KOPT-K1 (cell line): ENCODE results near the gene FUT8.
"Not testable (repeated sequence)": the region's sequence is repeated elsewhere in the genome, so short reads cannot be mapped to it uniquely, and the experiment has no call there.

ENCODE experiments used
- H3K27ac ChIP-seq: fragments of 200-600 bp; sonication (generic); 2 replicates; pipeline ENCODE4 v1.5.1; 2016; ENCODE audit warnings: antibody characterized with exemption, mild to moderate bottlenecking, low read depth, low read length; ENCODE audit not compliant: poor library complexity, severe bottlenecking
- H3K36me3 ChIP-seq: fragments of 200-600 bp; sonication (generic); 2 replicates; pipeline ENCODE4 v1.5.1; 2017; ENCODE audit warnings: antibody characterized with exemption, mild to moderate bottlenecking, low read length, moderate library complexity; ENCODE audit not compliant: insufficient read depth
- H3K9me3 ChIP-seq: fragments of 200-600 bp; sonication (generic); 2 replicates; pipeline ENCODE4 v1.5.1; 2017; ENCODE audit warnings: antibody characterized with exemption, low read length, mild to moderate bottlenecking; ENCODE audit not compliant: insufficient read depth, poor library complexity, severe bottlenecking

The FUT8 gene

DNA sequence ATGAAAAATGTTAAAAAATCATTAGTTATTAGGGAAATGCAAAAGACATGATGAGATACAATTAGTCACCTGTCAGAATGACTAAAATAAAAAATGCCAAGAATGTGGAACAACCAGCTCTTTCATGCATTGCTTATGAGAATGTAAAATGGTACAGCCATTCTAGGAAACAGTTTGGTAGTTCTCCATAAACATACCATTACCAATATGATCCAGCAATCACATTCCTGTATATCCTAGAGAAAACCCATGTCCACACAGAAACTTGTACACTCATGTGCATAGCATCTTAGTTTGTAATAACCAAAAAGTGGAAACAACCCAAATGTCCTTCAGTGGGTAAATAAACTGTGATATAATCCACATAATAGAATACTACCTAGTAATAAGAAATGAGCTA, 245.7 kb downstream of the FUT8 start:
- Histone ChIP-seq H3K36me3 (no peaks in the 10 kb centered on the region), H3K27ac (no peak overlapping the region), H3K9me3 (peaks cover 25% of the 10 kb centered on the region)

DNA sequence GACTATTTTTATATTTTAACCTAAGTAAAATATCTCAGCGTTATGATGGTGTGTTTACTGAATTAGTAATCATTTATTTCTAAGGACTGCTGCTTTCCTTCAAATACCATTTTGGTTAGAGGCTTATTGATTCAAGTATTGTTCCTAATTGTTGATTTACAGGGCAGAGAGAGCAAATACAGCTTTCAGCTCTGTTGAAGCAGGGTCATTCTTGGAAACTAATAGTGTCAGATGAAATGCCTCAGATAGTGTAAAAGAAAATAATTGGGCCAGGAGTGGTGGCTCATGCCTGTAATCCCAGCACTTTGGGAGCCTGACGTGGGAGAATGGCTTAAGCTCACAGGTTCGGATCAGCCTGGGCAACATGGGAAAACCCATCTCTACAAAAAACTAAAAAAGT, 249.3 kb downstream of the FUT8 start:
- peaks cover 22% of the 10 kb centered on the region for H3K36me3 ChIP-seq
- no peak overlapping the region for H3K27ac ChIP-seq
- H3K9me3 ChIP-seq = no peaks in the 10 kb centered on the region

DNA sequence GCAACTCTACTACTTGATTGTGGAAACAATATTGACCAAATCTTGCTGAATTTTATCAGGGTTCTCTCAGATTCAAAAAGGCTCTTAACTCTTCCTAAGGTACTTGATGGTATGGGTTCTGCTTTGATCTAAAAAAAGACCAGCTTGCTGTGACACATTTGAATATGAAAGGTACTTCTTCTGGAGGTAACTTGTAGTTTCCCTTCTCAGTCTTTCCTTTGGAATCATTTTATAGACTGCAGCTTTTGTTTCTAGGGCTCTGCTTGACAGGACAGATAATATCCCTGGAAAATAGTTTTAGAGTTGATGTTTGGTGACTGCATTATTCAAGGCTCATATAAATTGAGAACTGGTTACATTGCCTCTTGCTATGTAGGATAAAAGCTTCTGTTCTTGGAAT, 251.9 kb downstream of the FUT8 start:
- Histone ChIP-seq H3K36me3 (peaks cover 27% of the 10 kb centered on the region), H3K9me3 (no peaks in the 10 kb centered on the region), H3K27ac (no peak overlapping the region)

DNA sequence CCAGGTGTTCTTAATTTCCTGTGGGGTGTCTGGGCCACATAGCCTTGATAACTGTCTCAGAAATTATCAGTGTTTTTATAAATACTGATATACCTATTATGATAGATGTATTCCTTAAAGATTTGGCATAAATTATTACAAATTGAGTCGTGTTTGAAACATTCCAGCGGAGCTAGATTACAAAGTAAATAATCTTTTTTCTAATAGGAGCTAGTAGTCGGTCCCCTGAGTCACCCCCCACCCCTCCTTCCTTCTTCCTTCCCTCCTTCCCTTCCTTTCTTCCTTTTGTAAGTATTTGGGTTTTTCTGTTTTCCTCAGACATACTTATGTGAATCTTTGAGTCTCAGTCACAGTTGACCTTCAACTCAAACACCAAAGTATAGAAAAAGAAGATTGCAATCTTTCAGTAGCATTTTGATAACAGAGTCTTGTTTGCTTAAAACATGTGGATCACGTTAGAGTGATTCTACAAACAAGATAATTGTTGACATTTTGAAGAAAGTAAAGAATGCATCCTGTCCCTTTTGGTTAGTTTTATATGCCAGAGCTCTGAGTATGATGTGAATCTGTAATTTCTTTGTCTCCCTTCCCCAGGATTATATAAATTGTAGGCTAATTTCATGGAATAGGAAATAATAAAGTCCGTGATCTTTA, 264.0 kb downstream of the FUT8 start:
- Histone ChIP-seq H3K36me3 (peaks cover 32% of the 10 kb centered on the region), H3K9me3 (no peaks in the 10 kb centered on the region), H3K27ac (no peak overlapping the region)

DNA sequence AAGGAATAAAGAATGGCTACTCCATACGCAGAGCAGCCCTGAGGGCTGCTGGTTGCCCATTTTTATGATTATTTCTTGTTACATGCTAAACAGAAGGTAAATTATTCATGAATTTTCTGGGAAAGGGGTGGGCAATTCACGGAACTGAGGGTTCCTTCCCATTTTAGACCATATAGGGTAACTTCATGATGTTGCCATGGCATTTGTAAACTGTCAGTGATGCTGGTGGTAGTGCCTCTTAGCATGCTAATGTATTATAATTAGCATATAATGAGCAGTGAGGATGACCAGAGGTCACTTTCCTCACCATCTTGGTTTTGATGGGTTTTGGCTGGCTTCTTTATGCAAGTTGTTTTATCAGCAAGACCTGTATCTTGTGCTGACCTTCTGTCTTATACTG, 273.0 kb downstream of the FUT8 start:
- Histone ChIP-seq H3K36me3 (peaks cover 19% of the 10 kb centered on the region; the same call in 1 of the 2 replicates), H3K9me3 (peaks cover 23% of the 10 kb centered on the region), H3K27ac (no peak overlapping the region)

DNA sequence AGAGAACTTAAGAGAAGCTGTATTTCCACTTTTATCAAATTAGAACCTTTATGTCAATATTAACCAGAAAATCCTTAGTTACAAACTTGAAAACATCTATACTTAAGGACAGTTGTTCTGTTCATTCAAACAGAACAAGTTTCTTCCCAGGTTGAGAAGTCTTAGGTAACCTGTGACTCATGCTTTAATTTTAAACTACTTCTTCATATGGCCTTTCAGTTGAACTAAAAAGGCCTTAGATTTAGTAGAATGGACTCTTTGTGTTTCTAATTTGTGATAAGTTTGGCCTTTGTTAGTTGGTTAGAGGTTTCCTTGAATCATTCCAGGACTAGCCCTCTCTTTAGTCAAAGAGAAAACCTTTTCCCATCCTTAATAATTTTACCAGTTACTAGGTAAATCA, 274.2 kb downstream of the FUT8 start:
- H3K9me3 ChIP-seq = peaks cover 31% of the 10 kb centered on the region
- peaks cover 17% of the 10 kb centered on the region; the same call in 1 of the 2 replicates for H3K36me3 ChIP-seq
- no peak overlapping the region for H3K27ac ChIP-seq

DNA sequence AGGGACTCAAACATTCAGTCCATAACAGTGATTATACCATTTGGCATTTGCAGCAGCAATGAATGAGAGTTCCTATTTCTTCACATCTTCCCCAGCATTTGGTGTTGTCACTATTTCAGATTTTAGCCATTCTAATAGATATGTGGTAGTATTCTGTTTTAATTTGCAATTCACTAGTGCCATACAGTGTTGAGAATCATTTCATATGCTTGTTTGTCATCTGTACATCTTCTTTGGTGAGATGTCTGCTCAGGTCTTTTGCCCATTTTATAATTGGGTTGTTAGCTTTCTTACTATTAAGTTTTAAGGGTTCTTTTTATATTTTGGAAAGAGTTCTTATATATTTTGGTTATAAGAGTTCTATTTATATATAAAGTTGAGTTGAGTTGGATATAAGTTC, 276.5 kb downstream of the FUT8 start:
- peaks cover 13% of the 10 kb centered on the region; the same call in 1 of the 2 replicates for H3K36me3 ChIP-seq
- H3K9me3 ChIP-seq = peaks cover 40% of the 10 kb centered on the region
- no peak overlapping the region for H3K27ac ChIP-seq

DNA sequence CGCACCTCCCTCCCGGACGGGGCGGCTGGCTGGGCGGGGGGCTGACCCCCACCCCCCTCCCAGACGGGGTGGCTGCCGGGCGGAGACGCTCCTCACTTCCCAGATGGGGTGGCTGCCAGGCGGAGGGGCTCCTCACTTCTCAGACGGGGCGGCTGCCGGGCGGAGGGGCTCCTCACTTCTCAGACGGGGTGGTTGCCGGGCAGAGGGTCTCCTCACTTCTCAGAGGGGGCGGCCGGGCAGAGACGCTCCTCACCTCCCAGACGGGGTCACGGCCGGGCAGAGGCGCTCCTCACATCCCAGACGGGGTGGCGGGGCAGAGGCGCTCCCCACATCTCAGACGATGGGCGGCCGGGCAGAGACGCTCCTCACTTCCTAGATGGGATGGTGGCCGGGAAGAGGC, 280.0 kb downstream of the FUT8 start:
- H3K9me3 ChIP-seq = peaks cover 44% of the 10 kb centered on the region
- H3K36me3 ChIP-seq = peaks cover 13% of the 10 kb centered on the region; the same call in 1 of the 2 replicates
- H3K27ac ChIP-seq = not testable (repeated sequence)

DNA sequence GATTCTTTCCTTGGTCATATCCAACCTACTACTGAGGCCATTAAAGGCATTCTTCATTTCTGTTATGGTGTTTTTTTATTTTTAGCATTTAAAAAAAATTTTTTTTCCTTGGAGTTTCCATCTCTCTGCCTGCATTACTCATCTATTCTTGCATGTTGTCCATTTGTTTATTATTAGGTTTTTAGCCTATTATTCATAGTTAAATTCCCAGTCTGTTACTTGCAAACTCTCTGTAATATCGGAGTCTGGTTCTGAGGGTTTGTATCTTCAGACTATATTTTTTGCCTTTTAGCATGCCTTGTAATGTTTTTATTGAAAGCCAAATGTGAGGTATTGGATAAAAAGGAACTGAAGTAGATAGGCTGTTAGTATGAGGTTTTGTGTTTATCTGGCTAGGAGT, 284.3 kb downstream of the FUT8 start:
- Histone ChIP-seq H3K27ac (no peak overlapping the region), H3K36me3 (peaks cover 8% of the 10 kb centered on the region), H3K9me3 (peaks cover 19% of the 10 kb centered on the region)

DNA sequence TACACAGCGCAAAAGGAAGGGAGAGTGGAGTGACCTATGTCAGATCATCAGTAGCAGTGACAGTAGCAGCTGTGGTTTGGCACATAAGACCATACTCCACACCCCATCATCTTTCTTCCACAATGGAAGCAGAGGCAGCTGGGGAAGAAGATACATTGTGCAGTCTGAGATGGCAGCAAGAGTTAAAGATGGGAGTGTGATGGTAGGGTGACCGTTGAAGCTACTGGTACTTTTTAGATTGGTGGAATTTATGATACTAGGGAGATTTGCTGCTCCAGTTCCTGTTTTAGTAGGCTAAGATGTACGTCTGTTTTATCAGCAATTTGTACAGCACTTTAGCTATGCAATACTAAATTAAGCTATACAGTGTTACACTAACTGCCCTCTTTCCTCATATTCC, 291.0 kb downstream of the FUT8 start:
- Histone ChIP-seq H3K36me3 (peaks cover 29% of the 10 kb centered on the region), H3K9me3 (peaks cover 21% of the 10 kb centered on the region), H3K27ac (no peak overlapping the region)

DNA sequence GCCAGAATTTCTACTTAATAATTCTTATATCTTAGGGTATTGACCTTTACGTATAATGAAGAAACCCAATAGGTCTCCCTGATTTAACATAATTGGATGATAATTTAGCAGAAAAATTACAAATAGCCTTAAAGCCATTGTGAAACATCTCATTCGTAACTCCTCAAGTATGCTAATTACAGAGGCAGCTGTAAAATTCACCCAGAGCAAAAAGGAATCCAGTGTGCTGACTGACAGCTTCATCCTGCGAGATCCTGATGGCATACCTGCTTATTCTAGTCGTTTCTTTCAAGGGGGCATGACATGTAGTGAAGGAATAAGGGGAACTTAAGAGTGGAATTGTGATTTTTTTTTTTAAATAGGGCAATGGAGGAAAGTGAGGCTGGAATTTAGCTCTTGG, 291.5 kb downstream of the FUT8 start:
- Histone ChIP-seq H3K36me3 (peaks cover 25% of the 10 kb centered on the region), H3K9me3 (peaks cover 24% of the 10 kb centered on the region), H3K27ac (no peak overlapping the region)

DNA sequence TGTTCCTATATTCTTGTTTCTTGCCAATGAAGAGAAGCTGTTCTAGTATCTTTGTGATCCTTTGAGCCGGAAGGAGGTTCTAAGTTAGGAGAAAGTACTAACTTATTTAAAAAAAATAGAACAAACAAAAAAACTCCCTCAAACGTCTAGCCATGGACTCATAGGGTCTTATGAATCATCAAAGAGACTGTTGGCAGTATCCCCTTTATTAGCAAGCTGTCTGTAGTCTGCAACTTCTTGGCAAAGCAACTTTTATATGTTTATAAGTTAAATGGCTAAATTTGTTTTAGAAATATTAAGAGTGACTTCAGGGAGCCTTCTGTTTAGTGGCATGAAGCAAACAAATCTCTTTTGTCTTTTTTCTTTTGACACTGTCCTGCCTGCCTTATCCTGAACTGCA, 291.9 kb downstream of the FUT8 start:
- Histone ChIP-seq H3K9me3 (peaks cover 24% of the 10 kb centered on the region), H3K36me3 (peaks cover 21% of the 10 kb centered on the region), H3K27ac (no peak overlapping the region)

DNA sequence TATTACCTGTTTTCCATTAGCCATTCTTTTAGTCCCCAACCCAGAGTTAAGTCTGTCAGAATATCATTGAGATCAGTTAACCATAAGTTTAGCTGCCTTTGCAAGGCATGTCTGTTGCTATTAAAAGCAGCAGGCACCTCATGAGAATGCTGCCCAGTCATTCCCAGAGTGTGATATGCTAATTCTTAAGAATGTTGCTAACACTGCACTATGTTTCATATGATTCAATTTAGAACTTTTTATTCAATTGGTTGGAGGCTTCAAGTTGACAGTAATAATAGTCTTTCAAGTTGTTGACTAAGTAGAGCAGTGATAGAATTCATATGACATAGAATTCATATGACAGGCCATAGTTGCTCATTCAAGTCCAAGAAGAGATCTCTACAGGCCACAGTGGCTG, 292.3 kb downstream of the FUT8 start:
- H3K9me3 ChIP-seq = peaks cover 24% of the 10 kb centered on the region
- H3K36me3 ChIP-seq = peaks cover 21% of the 10 kb centered on the region
- no peak overlapping the region for H3K27ac ChIP-seq

DNA sequence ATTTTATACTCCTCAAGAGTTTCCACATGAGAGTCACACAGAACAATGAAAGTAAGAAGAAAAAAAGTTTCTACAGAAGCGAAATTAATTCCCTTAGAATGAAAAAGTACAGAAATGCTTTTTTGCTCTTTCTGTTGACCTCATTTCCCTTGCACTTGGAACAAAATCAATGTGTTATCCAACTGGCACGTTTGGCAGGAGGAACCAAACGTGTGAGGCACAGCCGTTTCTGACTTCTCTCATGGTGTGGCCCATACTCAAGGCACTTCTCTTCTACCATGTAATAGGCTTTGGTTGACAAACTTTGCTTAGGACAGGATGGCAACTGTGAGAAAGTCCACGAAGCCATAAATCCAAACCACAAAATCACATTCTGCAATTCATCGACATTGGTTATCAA, 297.0 kb downstream of the FUT8 start:
- H3K36me3 ChIP-seq = peaks cover 28% of the 10 kb centered on the region
- no peak overlapping the region for H3K27ac ChIP-seq
- peaks cover 42% of the 10 kb centered on the region for H3K9me3 ChIP-seq

DNA sequence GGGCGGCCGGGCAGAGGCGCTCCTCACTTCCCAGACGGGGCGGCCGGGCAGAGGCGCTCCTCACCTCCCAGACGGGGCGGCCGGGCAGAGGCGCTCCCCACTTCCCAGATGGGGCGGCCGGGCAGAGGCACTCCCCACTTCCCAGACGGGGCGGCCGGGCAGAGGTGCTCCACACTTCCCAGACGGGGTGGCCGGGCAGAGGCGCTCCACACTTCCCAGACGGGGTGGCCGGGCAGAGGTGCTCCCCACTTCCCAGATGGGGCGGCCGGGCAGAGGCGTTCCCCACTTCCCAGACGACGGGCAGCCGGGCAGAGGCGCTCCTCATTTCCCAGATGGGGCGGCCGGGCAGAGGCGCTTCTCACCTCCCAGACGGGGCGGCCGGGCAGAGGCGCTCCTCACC, 304.3 kb downstream of the FUT8 start:
- not testable (repeated sequence) for H3K27ac ChIP-seq
- Histone ChIP-seq H3K9me3 (peaks cover 87% of the 10 kb centered on the region), H3K36me3 (peaks cover 27% of the 10 kb centered on the region)

DNA sequence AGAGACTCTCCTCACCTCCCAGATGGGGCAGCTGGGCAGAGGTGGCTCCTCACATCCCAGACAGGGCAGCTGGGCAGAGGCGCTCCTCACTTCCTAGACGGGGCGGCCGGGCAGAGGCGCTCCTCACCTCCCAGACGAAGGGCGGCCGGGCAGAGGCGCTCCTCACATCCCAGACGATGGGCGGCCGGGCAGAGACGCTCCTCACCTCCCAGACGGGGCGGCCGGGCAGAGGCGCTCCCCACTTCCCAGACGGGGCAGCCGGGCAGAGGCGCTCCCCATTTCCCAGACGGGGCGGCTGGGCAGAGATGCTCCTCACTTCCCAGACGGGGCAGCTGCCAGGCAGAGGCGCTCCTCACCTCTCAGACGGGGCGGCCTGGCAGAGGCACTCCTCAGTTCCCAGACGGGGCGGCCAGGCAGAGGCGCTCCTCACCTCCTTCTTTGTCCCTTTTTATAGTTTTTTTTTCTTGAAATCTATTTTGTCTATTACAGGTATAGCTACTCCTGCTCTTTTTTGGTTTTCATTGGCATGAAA, 304.9 kb downstream of the FUT8 start:
- not testable (repeated sequence) for H3K27ac ChIP-seq
- Histone ChIP-seq H3K36me3 (peaks cover 34% of the 10 kb centered on the region), H3K9me3 (peaks cover 92% of the 10 kb centered on the region)
